MCF 10A (cell line): ENCODE results near the gene AASDH. TPM values are rescaled to one million over a fixed set of nuclear protein-coding genes. Genes with fewer than 3 reads are reported as not detected.

Experiments used
- BruUV-seq: library from RNA; stranded (reverse); fragments of 400-500 nt; replicated peaks from 2 replicates; lab custom pipeline; 2021; lab: Mats Ljungman, UMichigan
- CTCF ChIA-PET: fragments of 300-600 bp; sonication (Branson Sonifier 250); formaldehyde crosslinking; extraction: SDS; loops from one replicate; lab custom pipeline; 2021; ENCODE audit warnings: antibody characterized with exemption, inconsistent platforms; lab: Yijun Ruan, JAX
- POLR2A ChIA-PET: fragments of 300-600, 350-650 bp; sonication (Branson Sonifier 250); formaldehyde crosslinking; extraction: SDS; loops from one replicate; lab custom pipeline; 2020; ENCODE audit warnings: antibody characterized with exemption, inconsistent platforms; lab: Yijun Ruan, JAX
- DNase-seq: peaks from one replicate; pipeline ENCODE4 v3.0.0-alpha.2; 2018; ENCODE audit not compliant: unreplicated experiment
- H3K27ac Mint-ChIP-seq: one replicate; pipeline ENCODE4 v1.8.0; 2022; ENCODE audit warnings: mild to moderate bottlenecking, low read depth, mixed read lengths; ENCODE audit not compliant: unreplicated experiment
- H3K27me3 Mint-ChIP-seq: one replicate; pipeline ENCODE4 v1.8.0; 2022; ENCODE audit warnings: mixed read lengths; ENCODE audit not compliant: insufficient read depth, unreplicated experiment
- H3K36me3 Mint-ChIP-seq: one replicate; pipeline ENCODE4 v1.8.0; 2022; ENCODE audit warnings: mild to moderate bottlenecking, moderate library complexity, mixed read lengths; ENCODE audit not compliant: insufficient read depth, unreplicated experiment
- H3K4me1 Mint-ChIP-seq: one replicate; pipeline ENCODE4 v1.8.0; 2022; ENCODE audit warnings: mixed read lengths; ENCODE audit not compliant: insufficient read depth, unreplicated experiment
- H3K4me3 Mint-ChIP-seq: one replicate; pipeline ENCODE4 v1.8.0; 2022; ENCODE audit warnings: mild to moderate bottlenecking, moderate library complexity, mixed read lengths; ENCODE audit not compliant: unreplicated experiment
- H3K9me3 Mint-ChIP-seq: one replicate; pipeline ENCODE4 v1.8.0; 2022; ENCODE audit warnings: mixed read lengths; ENCODE audit not compliant: unreplicated experiment
- intact Hi-C: fragments of 100-400 bp; cut with micrococcal nuclease; formaldehyde crosslinking; loops from 2 replicates; pipeline ENCODE4 v1.14.1; 2022
- total RNA-seq: library from RNA; stranded (reverse); gene quantifications from 2 replicates; pipeline ENCODE4 v1.2.3, GENCODE V29; 2022
- TF ChIP-seq, protein P1 (sequence below): fragments of 200-600 bp; IDR thresholded peaks from one replicate; pipeline ENCODE4 v1.8.0; 2022; ENCODE audit warnings: antibody characterized with exemption, mild to moderate bottlenecking; ENCODE audit not compliant: unreplicated experiment

AASDH gene
- total RNA-seq, 1 experiment from 2014 or later = 10.8 TPM

DNA sequence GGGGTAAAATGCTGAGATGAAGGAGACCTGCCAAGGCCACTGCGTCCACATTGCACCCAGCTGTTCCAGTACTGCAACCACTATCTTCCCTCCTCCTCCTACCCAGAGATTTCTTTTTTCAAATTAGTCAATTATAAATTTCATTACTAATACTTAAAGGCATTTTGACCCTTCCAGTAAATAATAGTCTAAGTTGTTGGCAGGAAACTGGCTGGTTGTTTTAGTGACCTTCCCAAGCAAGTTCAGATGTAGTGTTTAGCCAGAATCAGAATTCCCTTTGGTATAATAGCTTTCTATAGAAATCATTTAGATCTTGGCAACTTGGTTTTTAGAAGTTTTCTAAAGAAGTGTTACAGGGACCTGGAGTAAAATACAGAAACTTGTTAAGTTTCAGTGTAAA lies 66.0 kb downstream of the AASDH start:
- Mint-ChIP-seq H3K4me3 (no peak overlapping the region), H3K36me3 (no peaks in the 10 kb centered on the region), H3K4me1 (peaks cover 4% of the 10 kb centered on the region), H3K9me3 (no peaks in the 10 kb centered on the region), H3K27me3 (no peaks in the 10 kb centered on the region), H3K27ac (peak overlapping the region; percentile 5)
- no TSS peak for BruUV-seq
- intact Hi-C loops = no loop called here
- POLR2A ChIA-PET = interaction anchor here (0.7 to 1.1 kb wide), 2 partner anchors 66 to 1073 kb away, joined by 3 read pairs; partner anchors contain the start of gene AASDH
- CTCF ChIA-PET = no interaction called here
- DNase-seq = no peak
- TF ChIP-seq, protein P1, sequence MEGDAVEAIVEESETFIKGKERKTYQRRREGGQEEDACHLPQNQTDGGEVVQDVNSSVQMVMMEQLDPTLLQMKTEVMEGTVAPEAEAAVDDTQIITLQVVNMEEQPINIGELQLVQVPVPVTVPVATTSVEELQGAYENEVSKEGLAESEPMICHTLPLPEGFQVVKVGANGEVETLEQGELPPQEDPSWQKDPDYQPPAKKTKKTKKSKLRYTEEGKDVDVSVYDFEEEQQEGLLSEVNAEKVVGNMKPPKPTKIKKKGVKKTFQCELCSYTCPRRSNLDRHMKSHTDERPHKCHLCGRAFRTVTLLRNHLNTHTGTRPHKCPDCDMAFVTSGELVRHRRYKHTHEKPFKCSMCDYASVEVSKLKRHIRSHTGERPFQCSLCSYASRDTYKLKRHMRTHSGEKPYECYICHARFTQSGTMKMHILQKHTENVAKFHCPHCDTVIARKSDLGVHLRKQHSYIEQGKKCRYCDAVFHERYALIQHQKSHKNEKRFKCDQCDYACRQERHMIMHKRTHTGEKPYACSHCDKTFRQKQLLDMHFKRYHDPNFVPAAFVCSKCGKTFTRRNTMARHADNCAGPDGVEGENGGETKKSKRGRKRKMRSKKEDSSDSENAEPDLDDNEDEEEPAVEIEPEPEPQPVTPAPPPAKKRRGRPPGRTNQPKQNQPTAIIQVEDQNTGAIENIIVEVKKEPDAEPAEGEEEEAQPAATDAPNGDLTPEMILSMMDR = no peak

DNA sequence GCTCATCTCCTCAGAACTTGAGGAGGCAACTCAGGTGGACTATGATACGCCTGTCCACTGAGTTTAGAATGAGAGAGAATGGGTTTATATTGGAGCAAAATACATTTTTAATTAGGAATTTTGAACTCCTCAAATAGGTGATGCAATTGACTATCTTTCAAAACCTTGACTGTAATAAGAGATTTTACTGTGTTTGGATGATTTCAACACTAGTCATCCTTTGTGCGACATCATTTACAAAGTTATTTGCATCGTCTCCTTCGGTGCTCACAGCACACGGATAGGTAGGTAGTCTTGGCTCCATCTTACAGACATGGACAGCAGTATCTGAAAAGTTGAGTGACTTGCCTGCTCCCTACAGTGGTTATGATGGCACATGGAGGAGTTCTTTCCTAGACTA lies 67.0 kb downstream of the AASDH start:
- Mint-ChIP-seq H3K9me3 (no peaks in the 10 kb centered on the region), H3K36me3 (no peaks in the 10 kb centered on the region), H3K27ac (no peak overlapping the region), H3K4me3 (no peak overlapping the region), H3K27me3 (no peaks in the 10 kb centered on the region), H3K4me1 (peaks cover 4% of the 10 kb centered on the region)
- intact Hi-C loops = no loop called here
- POLR2A ChIA-PET = no interaction called here
- no TSS peak for BruUV-seq
- TF ChIP-seq, protein P1 = no peak
- CTCF ChIA-PET = no interaction called here
- DNase-seq = peak; percentile 81

DNA sequence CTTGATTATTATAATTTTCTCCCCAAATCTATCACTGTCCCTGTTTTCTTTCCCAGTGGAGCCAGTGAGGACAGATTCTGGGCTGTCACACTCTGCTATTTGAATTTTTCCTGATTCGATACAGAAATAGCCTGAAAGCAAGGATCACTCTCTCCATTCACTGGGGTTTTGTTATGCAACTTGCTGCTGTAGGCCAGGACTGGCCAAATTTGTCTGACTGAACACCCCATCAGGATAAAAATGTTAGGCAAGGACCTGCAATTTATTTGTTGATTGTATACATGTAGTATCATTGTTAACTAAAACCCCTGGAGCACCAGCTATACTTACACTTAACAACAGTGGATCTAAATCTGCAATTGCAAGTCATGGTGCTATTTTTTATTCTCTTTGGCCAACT lies 68.7 kb downstream of the AASDH start:
- H3K9me3 Mint-ChIP-seq = peaks cover 13% of the 10 kb centered on the region
- POLR2A ChIA-PET = interaction anchor here (1.1 kb wide), 1 partner anchor 69 kb away, joined by 3 read pairs; the partner anchor contains the start of gene AASDH
- peaks cover 4% of the 10 kb centered on the region for H3K4me1 Mint-ChIP-seq
- intact Hi-C loops = no loop called here
- no peak overlapping the region for H3K27ac Mint-ChIP-seq
- no TSS peak for BruUV-seq
- TF ChIP-seq, protein P1 = no peak
- CTCF ChIA-PET = no interaction called here
- DNase-seq = no peak
- no peaks in the 10 kb centered on the region for H3K27me3 Mint-ChIP-seq
- no peak overlapping the region for H3K4me3 Mint-ChIP-seq
- no peaks in the 10 kb centered on the region for H3K36me3 Mint-ChIP-seq

DNA sequence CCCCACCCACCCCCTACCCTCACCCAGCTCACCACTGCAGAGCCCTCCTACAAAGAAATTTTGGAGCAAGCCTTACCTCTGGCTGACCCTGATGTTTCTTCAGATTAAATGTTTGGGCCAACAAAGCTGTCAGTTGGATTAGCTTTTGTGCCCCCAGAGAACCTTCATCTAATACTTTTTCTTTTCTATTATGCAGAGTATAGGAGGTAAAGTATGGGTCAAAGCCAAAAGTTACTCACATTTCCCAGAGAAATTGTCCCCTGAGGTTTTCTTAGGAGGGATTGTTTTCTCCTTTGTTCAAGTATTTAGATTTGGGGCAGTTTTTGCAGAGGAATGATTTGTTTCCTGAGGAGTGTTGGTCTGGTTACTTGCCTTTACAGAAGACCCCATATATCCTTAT lies 69.5 kb downstream of the AASDH start:
- Mint-ChIP-seq H3K36me3 (no peaks in the 10 kb centered on the region), H3K27ac (no peak overlapping the region), H3K27me3 (no peaks in the 10 kb centered on the region), H3K4me3 (no peak overlapping the region), H3K4me1 (peaks cover 4% of the 10 kb centered on the region), H3K9me3 (peaks cover 13% of the 10 kb centered on the region)
- CTCF ChIA-PET = interaction anchor here (1.0 kb wide), 1 partner anchor 15 kb away, joined by 3 read pairs; no protein-coding TSS in a partner anchor
- TF ChIP-seq, protein P1 = no peak
- no TSS peak for BruUV-seq
- intact Hi-C loops = no loop called here
- DNase-seq = no peak
- POLR2A ChIA-PET = no interaction called here
